Suprapubic skin (tissue), 4 donors: ENCODE results near the gene FSTL4. TPM values are rescaled to one million over a fixed set of nuclear protein-coding genes. Genes with fewer than 3 reads are reported as not detected.

ENCODE experiments used
- DNase-seq, 2 donors: peaks; one replicate each; pipeline ENCODE4 v3.0.0-alpha.2; 2019; ENCODE audit warnings: low spot score in 2 of 2
- H3K27ac ChIP-seq: fragments of 200-600 bp; sonication (generic); one replicate; pipeline ENCODE4 v1.5.1; 2019
- H3K27me3 ChIP-seq: fragments of 200-600 bp; sonication (generic); one replicate; pipeline ENCODE4 v1.5.1; 2019
- H3K36me3 ChIP-seq: fragments of 200-600 bp; sonication (generic); one replicate; pipeline ENCODE4 v1.5.1; 2019
- H3K4me1 ChIP-seq: fragments of 200-600 bp; sonication (generic); one replicate; pipeline ENCODE4 v1.5.1; 2019
- H3K4me3 ChIP-seq: fragments of 200-600 bp; sonication (generic); one replicate; pipeline ENCODE4 v1.5.1; 2019; ENCODE audit warnings: mild to moderate bottlenecking
- H3K9me3 ChIP-seq: fragments of 200-600 bp; sonication (generic); one replicate; pipeline ENCODE4 v1.5.1; 2019
- EP300 ChIP-seq: sonication (generic); formaldehyde crosslinking; IDR thresholded peaks from one replicate; pipeline ENCODE4 v1.6.1; 2017; ENCODE audit warnings: antibody characterized with exemption
- POLR2A ChIP-seq, 2 donors: fragments of 450-650 bp; IDR thresholded peaks; one replicate each; pipeline ENCODE4 v1.6.1; 2017; ENCODE audit warnings: antibody characterized with exemption in 2 of 2, mild to moderate bottlenecking in 2 of 2, moderate library complexity in 2 of 2
- POLR2AphosphoS5 ChIP-seq, 3 donors: sonication (generic); formaldehyde crosslinking; IDR thresholded peaks; one replicate each; pipeline ENCODE4 v1.6.1; 2017; ENCODE audit warnings: antibody characterized with exemption in 3 of 3
- WGBS: methylation state at CpG from one replicate; pipeline ENCODE4 v1.1.5; 2018; 5-methylcytosine and 5-hydroxymethylcytosine counted together
- total RNA-seq, 4 donors: library from RNA; depleted of rRNA; stranded (reverse); fragments of >200 nt; gene quantifications; one replicate each; pipeline ENCODE4 v1.1.0, GENCODE V29; 2016
- TF ChIP-seq, protein P1 (sequence below), 2 donors: fragments of 200-600 bp in 1 of 2; fragments of 450-650 bp in 1 of 2; sonication (generic) in 1 of 2; IDR thresholded peaks; one replicate each; pipeline ENCODE4 v1.5.1; 2016 to 2019; ENCODE audit warnings: antibody characterized with exemption in 2 of 2, mild to moderate bottlenecking in 1 of 2, moderate library complexity in 1 of 2

FSTL4 gene
- total RNA-seq, 4 donors from 2014 or later, result 2.3 to 6.4 (median 5.8) TPM

- WGBS, result 95% methylated on average over 5 of the region's 5 CpGs
- Histone ChIP-seq H3K36me3 (no peaks in the 10 kb centered on the region), H3K4me3 (no peak overlapping the region), H3K27ac (no peak overlapping the region), H3K4me1 (peaks cover 3% of the 10 kb centered on the region), H3K27me3 (no peaks in the 10 kb centered on the region), H3K9me3 (no peaks in the 10 kb centered on the region)
- TF ChIP-seq POLR2AphosphoS5 (IDR thresholded peaks at IDR 0.05) (no peak), EP300 (no peak), POLR2A (IDR thresholded peaks at IDR 0.05) (no peak)
- TF ChIP-seq, protein P1, sequence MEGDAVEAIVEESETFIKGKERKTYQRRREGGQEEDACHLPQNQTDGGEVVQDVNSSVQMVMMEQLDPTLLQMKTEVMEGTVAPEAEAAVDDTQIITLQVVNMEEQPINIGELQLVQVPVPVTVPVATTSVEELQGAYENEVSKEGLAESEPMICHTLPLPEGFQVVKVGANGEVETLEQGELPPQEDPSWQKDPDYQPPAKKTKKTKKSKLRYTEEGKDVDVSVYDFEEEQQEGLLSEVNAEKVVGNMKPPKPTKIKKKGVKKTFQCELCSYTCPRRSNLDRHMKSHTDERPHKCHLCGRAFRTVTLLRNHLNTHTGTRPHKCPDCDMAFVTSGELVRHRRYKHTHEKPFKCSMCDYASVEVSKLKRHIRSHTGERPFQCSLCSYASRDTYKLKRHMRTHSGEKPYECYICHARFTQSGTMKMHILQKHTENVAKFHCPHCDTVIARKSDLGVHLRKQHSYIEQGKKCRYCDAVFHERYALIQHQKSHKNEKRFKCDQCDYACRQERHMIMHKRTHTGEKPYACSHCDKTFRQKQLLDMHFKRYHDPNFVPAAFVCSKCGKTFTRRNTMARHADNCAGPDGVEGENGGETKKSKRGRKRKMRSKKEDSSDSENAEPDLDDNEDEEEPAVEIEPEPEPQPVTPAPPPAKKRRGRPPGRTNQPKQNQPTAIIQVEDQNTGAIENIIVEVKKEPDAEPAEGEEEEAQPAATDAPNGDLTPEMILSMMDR (IDR thresholded peaks at IDR 0.05), result no peak
- no peak for DNase-seq
These were observed 342.6 kb downstream of the FSTL4 start for GRCh38 chr5:133269691-133270090.

DNA sequence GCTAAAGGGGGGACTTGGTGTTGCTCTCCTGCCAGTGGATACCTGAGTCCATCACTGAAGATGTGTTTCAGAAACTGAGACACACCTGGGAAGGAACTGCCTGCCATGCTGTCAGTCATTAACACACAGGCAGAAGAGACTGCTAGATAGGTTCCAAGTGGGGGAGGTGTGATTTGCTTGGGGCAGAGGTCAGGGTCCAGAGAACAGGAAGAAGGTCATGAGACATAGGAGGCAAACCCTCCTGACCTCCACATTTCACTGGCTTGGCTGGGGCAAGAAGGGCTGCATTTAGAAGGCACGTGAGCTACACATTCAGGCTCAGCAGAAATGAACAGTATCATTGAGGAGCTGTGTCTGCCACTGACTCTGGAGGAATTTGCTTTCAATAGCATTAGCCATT, 344.7 kb downstream of the FSTL4 start:
- Histone ChIP-seq H3K27ac (no peak overlapping the region), H3K4me3 (no peak overlapping the region), H3K27me3 (no peaks in the 10 kb centered on the region), H3K9me3 (no peaks in the 10 kb centered on the region), H3K36me3 (no peaks in the 10 kb centered on the region), H3K4me1 (peaks cover 3% of the 10 kb centered on the region)
- DNase-seq, result no peak
- TF ChIP-seq POLR2A (IDR thresholded peaks at IDR 0.05) (no peak), POLR2AphosphoS5 (IDR thresholded peaks at IDR 0.05) (no peak), EP300 (no peak)
- TF ChIP-seq, protein P1 (IDR thresholded peaks at IDR 0.05), result no peak
- WGBS, result 93% methylated on average over 1 of the region's 1 CpG

DNA sequence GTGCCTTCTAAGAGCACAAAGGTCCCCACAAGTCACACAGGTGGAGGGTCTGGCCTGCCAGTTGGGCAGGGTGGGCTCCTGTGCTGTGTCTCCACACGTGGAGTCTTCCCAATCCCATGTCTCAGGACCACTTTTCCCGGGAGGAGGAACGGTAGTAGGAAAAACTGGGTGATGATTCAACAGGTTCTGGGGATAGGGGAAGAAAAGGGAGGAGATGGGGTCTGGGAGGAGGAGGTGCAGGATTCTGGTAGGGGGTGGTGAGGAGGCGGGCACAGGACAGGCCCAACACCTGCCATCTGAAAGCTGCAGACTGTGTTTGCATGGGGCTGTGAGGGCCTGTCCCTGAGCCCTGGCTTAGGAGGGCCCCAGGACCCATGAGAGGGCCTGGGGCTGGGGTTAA, 345.4 kb downstream of the FSTL4 start:
- WGBS, result 94% methylated on average over 4 of the region's 4 CpGs
- no peak for TF ChIP-seq POLR2AphosphoS5 (IDR thresholded peaks at IDR 0.05)
- TF ChIP-seq POLR2A (IDR thresholded peaks at IDR 0.05), result no peak
- TF ChIP-seq EP300, result no peak
- TF ChIP-seq, protein P1 (IDR thresholded peaks at IDR 0.05), result no peak
- Histone ChIP-seq H3K4me3 (no peak overlapping the region), H3K36me3 (no peaks in the 10 kb centered on the region), H3K27me3 (no peaks in the 10 kb centered on the region), H3K9me3 (no peaks in the 10 kb centered on the region), H3K4me1 (peaks cover 3% of the 10 kb centered on the region), H3K27ac (no peak overlapping the region)
- no peak for DNase-seq

GRCh38 chr5:133266527-133266878, 345.8 kb downstream of the FSTL4 start:
- no peak overlapping the region for H3K27ac ChIP-seq
- 100% methylated on average over 2 of the region's 2 CpGs for WGBS
- DNase-seq, result no peak
- no peak overlapping the region for H3K4me3 ChIP-seq
- H3K4me1 ChIP-seq, result peaks cover 3% of the 10 kb centered on the region
- H3K36me3 ChIP-seq, result no peaks in the 10 kb centered on the region
- TF ChIP-seq, protein P1 (IDR thresholded peaks at IDR 0.05), result no peak
- no peak for TF ChIP-seq POLR2A (IDR thresholded peaks at IDR 0.05)
- no peak for TF ChIP-seq POLR2AphosphoS5 (IDR thresholded peaks at IDR 0.05)
- no peak for TF ChIP-seq EP300
- no peaks in the 10 kb centered on the region for H3K9me3 ChIP-seq
- H3K27me3 ChIP-seq, result no peaks in the 10 kb centered on the region

- no peaks in the 10 kb centered on the region for H3K36me3 ChIP-seq
- no peak overlapping the region for H3K4me3 ChIP-seq
- WGBS, result 84% methylated on average over 7 of the region's 18 CpGs
- no peaks in the 10 kb centered on the region for H3K9me3 ChIP-seq
- no peak for DNase-seq
- no peak for TF ChIP-seq POLR2A (IDR thresholded peaks at IDR 0.05)
- TF ChIP-seq, protein P1 (IDR thresholded peaks at IDR 0.05), result no peak
- no peak for TF ChIP-seq EP300
- TF ChIP-seq POLR2AphosphoS5 (IDR thresholded peaks at IDR 0.05), result no peak
- no peaks in the 10 kb centered on the region for H3K27me3 ChIP-seq
- H3K4me1 ChIP-seq, result peaks cover 3% of the 10 kb centered on the region
- H3K27ac ChIP-seq, result no peak overlapping the region
These were observed 346.4 kb downstream of the FSTL4 start for GRCh38 chr5:133265720-133266526.
